GM23338 (cell line): ENCODE measurements around the gene ENPP7. TPM values are rescaled to one million over a fixed set of nuclear protein-coding genes. Genes with fewer than 3 reads are reported as not detected.

ENCODE experiments used
- ATAC-seq: fragments of 200-7000 bp; cut with Tn5 transposase; 3 replicates; pipeline ENCODE4 v1.9.1; 2020
- DNase-seq: peaks from one replicate; pipeline ENCODE4 v3.0.0-alpha.2; 2015; ENCODE audit warnings: low spot score
- H2AFZ ChIP-seq: fragments of 200-600 bp; sonication (generic); 2 replicates; pipeline ENCODE4 v1.8.0; 2016; ENCODE audit warnings: antibody characterized with exemption, mild to moderate bottlenecking, moderate library complexity
- H3F3A ChIP-seq: fragments of 200-600 bp; sonication (generic); replicated peaks from 2 replicates; pipeline ENCODE4 v1.8.0; 2017; ENCODE audit warnings: antibody characterized with exemption, mixed run types, low read depth
- H3K27ac ChIP-seq: fragments of 200-600 bp; sonication (generic); 2 replicates; pipeline ENCODE4 v1.6.1; 2016; ENCODE audit warnings: low read depth
- H3K27me3 ChIP-seq: fragments of 200-600 bp; sonication (generic); 2 replicates; pipeline ENCODE4 v1.8.0; 2016; ENCODE audit warnings: mild to moderate bottlenecking, mixed run types, moderate library complexity; ENCODE audit not compliant: insufficient read depth
- H3K36me3 ChIP-seq: fragments of 200-600 bp; sonication (generic); 2 replicates; pipeline ENCODE4 v1.8.0; 2016; ENCODE audit warnings: mild to moderate bottlenecking; ENCODE audit not compliant: insufficient read depth
- H3K4me1 ChIP-seq: fragments of 200-600 bp; sonication (generic); 2 replicates; pipeline ENCODE4 v1.8.0; 2016; ENCODE audit warnings: mild to moderate bottlenecking, moderate library complexity; ENCODE audit not compliant: insufficient read depth
- H3K4me2 ChIP-seq: fragments of 200-600 bp; sonication (generic); 2 replicates; pipeline ENCODE4 v1.7.1; 2017; ENCODE audit warnings: mixed run types
- H3K4me3 ChIP-seq: fragments of 200-600 bp; sonication (generic); 2 replicates; pipeline ENCODE4 v1.6.1; 2016; ENCODE audit warnings: mixed run types
- H3K79me2 ChIP-seq: fragments of 200-600 bp; sonication (generic); replicated peaks from 2 replicates; pipeline ENCODE4 v1.8.0; 2017; ENCODE audit warnings: mild to moderate bottlenecking; ENCODE audit not compliant: insufficient read depth
- H3K9me2 ChIP-seq: fragments of 200-600 bp; sonication (generic); 2 replicates; pipeline ENCODE4 v1.8.0; 2017; ENCODE audit not compliant: insufficient read depth
- H4K20me1 ChIP-seq: fragments of 200-600 bp; sonication (generic); replicated peaks from 2 replicates; pipeline ENCODE4 v1.8.0; 2017; ENCODE audit warnings: mild to moderate bottlenecking; ENCODE audit not compliant: insufficient read depth
- H3K27ac Mint-ChIP-seq: 2 replicates; pipeline ENCODE4 v1.8.0; 2020; ENCODE audit warnings: inconsistent platforms, mild to moderate bottlenecking, moderate library complexity, mixed read lengths
- H3K27me3 Mint-ChIP-seq: 3 replicates; pipeline ENCODE4 v1.8.0; 2022; ENCODE audit warnings: low read depth, mild to moderate bottlenecking, moderate library complexity, mixed read lengths, inconsistent platforms; ENCODE audit not compliant: insufficient read depth, poor library complexity
- H3K36me3 Mint-ChIP-seq: 3 replicates; pipeline ENCODE4 v1.8.0; 2021; ENCODE audit warnings: low read depth, mild to moderate bottlenecking, inconsistent platforms, moderate library complexity, mixed read lengths
- H3K4me1 Mint-ChIP-seq: 3 replicates; pipeline ENCODE4 v1.8.0; 2020; ENCODE audit warnings: mild to moderate bottlenecking, inconsistent platforms, mixed read lengths
- H3K4me3 Mint-ChIP-seq: 3 replicates; pipeline ENCODE4 v1.8.0; 2021; ENCODE audit warnings: moderate library complexity, mild to moderate bottlenecking, inconsistent platforms, mixed read lengths
- H3K9me3 Mint-ChIP-seq: 3 replicates; pipeline ENCODE4 v1.8.0; 2020; ENCODE audit warnings: moderate library complexity, mild to moderate bottlenecking, inconsistent platforms, mixed read lengths
- CREB1 ChIP-seq: fragments of 250-450 bp; sonication (Bioruptor Pico); IDR thresholded peaks from 2 replicates; pipeline ENCODE4 v1.5.0; 2020; ENCODE audit warnings: low read depth, mild to moderate bottlenecking, moderate library complexity
- EZH2phosphoT487 ChIP-seq: fragments of 200-600 bp; sonication (generic); IDR thresholded peaks from one replicate; pipeline ENCODE4 v1.8.1; 2018; ENCODE audit warnings: antibody characterized with exemption; ENCODE audit not compliant: unreplicated experiment
- JUNB ChIP-seq: IDR thresholded peaks from one replicate; pipeline ENCODE4 v1.6.1; 2016; ENCODE audit warnings: antibody characterized with exemption; ENCODE audit not compliant: unreplicated experiment
- REST ChIP-seq: IDR thresholded peaks from one replicate; pipeline ENCODE4 v1.6.1; 2018; ENCODE audit warnings: antibody characterized with exemption; ENCODE audit not compliant: unreplicated experiment
- ZNF114 ChIP-seq: fragments of 250-450 bp; sonication (Bioruptor Pico); IDR thresholded peaks from 2 replicates; pipeline ENCODE4 v1.5.0; 2020; ENCODE audit warnings: mild to moderate bottlenecking, moderate library complexity
- ZNF331 ChIP-seq: fragments of 250-450 bp; sonication (Bioruptor Pico); IDR thresholded peaks from 2 replicates; pipeline ENCODE4 v1.5.0; 2020; ENCODE audit warnings: low read depth, mild to moderate bottlenecking, moderate library complexity
- ZNF462 ChIP-seq: fragments of 250-450 bp; sonication (Bioruptor Pico); IDR thresholded peaks from 2 replicates; pipeline ENCODE4 v1.5.0; 2020; ENCODE audit warnings: mild to moderate bottlenecking, moderate library complexity
- polyA plus RNA-seq: library from polyadenylated mRNA; unstranded; fragments of >200 nt; fragmentation: Nextera tagmentation; extraction: Ambion mirVana; gene quantifications from 2 replicates; pipeline ENCODE4 v1.2.1, GENCODE V29; 2016
- total RNA-seq: library from RNA; depleted of rRNA; stranded (reverse); fragments of >200 nt; shearing (Covaris generic); gene quantifications from 2 replicates; pipeline ENCODE4 v1.2.3, GENCODE V29; 2014

Gene ENPP7
- total and polyA plus RNA-seq, 2 experiments from 2014 or later, result not detected

DNA sequence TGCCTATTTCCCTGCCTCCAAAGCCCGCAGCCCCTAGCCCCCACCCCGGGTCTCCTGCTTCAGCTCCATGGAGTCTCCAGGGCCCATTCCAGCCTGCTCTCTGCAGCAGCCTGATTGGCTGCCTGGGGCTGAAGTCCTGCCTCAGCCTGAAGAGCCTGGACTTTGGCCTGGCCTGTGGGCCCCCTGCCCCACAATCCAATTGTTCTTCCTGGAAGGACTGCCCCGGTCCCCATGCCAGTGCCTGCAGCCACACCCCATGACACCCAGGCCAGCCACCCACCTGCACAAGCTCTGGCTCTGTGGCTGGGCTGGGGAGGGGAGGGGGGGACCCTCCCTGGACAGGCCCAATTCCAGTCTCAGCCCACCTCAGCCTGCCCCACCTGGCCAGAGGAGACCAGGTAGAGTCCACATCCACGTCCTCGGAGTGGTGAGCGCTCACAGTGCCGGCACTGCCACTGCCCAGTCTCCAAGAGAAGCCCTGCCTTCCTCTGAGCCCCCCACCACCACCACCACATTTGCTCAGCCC lies 12.3 kb downstream of the ENPP7 start (continued):
- TF ChIP-seq ZNF462, result no peak
- TF ChIP-seq EZH2phosphoT487, result no peak

DNA sequence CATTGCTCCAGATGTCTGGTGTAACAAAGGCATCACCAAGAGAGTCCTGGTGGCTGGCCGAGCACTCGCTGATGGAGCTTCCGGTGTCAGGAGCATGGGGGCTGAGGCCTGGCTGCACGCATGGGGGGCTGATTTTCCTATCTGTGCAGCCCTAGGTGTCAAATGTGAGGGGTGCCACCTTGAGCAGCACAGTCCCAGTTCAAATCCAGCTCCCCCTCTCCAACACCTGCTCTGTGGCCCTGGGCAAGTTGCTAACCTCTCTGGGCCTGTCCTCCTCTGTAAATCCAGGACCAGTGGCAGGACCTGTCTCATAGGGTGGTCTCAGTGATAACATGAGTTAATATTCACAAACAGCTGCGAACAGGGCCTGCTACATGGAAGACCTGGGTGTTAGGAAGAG lies 12.9 kb downstream of the ENPP7 start:
- no peaks in the 10 kb centered on the region for H3K9me3 Mint-ChIP-seq
- H3K79me2 ChIP-seq, result no peaks in the 10 kb centered on the region
- no peaks in the 10 kb centered on the region for H3K9me2 ChIP-seq
- H3K4me2 ChIP-seq, result no peak overlapping the region
- no peak overlapping the region for H3K4me3 ChIP-seq
- no peak overlapping the region for H2AFZ ChIP-seq
- no peak for DNase-seq
- no peak overlapping the region for H3K4me3 Mint-ChIP-seq
- no peaks in the 10 kb centered on the region; the same call in 1 of the 2 replicates for H4K20me1 ChIP-seq
- H3K4me1 ChIP-seq, result peaks cover 10% of the 10 kb centered on the region
- ATAC-seq, result no peak
- no peak overlapping the region for H3K27ac ChIP-seq
- peaks cover 15% of the 10 kb centered on the region for H3K4me1 Mint-ChIP-seq
- peaks cover 67% of the 10 kb centered on the region for H3K27me3 ChIP-seq
- no peaks in the 10 kb centered on the region for H3K36me3 ChIP-seq
- no peak overlapping the region for H3K27ac Mint-ChIP-seq
- no peaks in the 10 kb centered on the region; the same call in 2 of the 3 replicates for H3K36me3 Mint-ChIP-seq
- peaks cover 12% of the 10 kb centered on the region for H3F3A ChIP-seq
- H3K27me3 Mint-ChIP-seq, result peaks cover 77% of the 10 kb centered on the region
- TF ChIP-seq ZNF331, result no peak
- TF ChIP-seq REST, result no peak
- TF ChIP-seq CREB1 (CRISPR knock-in tag), result no peak
- TF ChIP-seq ZNF114, result no peak
- no peak for TF ChIP-seq JUNB
